ENCODE measurements around the gene TRAF3. TPM values are rescaled to one million over a fixed set of nuclear protein-coding genes. Genes with fewer than 3 reads are reported as not detected.

The TRAF3 gene
- polyA plus RNA-seq, 1 experiment = 20.1 TPM

GRCh38 chr14:102939820-102940561 lies 162.7 kb downstream of the TRAF3 start:
- no peak for DNase-seq (ENCODE audit: low read depth)
- ChIA-PET POLR2A (no interaction called here), CTCF (interaction anchor here (1.0 kb wide), 1 partner anchor 157 kb away, joined by 3 read pairs; no protein-coding TSS in a partner anchor)
- TF ChIP-seq, protein P1, sequence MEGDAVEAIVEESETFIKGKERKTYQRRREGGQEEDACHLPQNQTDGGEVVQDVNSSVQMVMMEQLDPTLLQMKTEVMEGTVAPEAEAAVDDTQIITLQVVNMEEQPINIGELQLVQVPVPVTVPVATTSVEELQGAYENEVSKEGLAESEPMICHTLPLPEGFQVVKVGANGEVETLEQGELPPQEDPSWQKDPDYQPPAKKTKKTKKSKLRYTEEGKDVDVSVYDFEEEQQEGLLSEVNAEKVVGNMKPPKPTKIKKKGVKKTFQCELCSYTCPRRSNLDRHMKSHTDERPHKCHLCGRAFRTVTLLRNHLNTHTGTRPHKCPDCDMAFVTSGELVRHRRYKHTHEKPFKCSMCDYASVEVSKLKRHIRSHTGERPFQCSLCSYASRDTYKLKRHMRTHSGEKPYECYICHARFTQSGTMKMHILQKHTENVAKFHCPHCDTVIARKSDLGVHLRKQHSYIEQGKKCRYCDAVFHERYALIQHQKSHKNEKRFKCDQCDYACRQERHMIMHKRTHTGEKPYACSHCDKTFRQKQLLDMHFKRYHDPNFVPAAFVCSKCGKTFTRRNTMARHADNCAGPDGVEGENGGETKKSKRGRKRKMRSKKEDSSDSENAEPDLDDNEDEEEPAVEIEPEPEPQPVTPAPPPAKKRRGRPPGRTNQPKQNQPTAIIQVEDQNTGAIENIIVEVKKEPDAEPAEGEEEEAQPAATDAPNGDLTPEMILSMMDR (IDR thresholded peaks at IDR 0.05; ENCODE audit: insufficient read depth, low read depth, low read length) = no peak
- no peak overlapping the region for H3K4me3 ChIP-seq (ENCODE audit: low read depth, low read length)
- H3K36me3 ChIP-seq (ENCODE audit: control insufficient read depth, insufficient read depth, low read length) = peaks cover 51% of the 10 kb centered on the region
- H3K27me3 ChIP-seq (ENCODE audit: control insufficient read depth, insufficient read depth, low read length) = no peaks in the 10 kb centered on the region

DNA sequence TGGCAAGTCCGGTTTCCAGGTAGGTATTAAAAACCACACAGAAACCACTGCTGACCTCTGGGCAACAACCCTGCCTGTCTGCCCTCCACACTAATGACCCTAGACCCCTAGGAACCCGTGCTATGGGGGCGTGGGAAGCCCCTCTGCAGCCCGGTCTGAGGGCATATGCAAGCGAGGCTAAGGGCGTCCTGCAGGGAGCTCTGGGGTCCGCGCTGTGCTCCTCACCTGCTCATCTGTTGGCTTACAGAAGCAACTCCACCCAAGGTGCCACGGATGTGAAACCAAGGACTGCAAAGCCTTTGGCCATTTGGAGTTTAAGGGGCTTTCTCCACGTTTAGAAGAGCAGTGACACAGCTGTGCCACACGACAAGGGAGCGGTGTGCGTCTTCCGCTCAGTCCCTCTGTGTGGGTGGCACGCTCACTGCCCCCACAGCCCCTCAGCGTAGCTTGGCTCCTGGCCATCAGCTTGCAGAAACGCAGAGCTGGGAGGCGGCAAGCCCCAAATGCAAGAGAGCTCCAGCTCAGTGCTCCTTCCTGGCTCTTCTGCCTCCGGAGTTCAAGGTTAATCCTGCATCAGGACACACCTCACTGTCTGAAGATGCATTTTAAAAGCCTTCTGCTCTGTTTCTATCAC lies 163.6 kb downstream of the TRAF3 start:
- ChIA-PET CTCF (interaction anchor here (1.0 kb wide), 1 partner anchor 158 kb away, joined by 3 read pairs; no protein-coding TSS in a partner anchor), POLR2A (no interaction called here)
- H3K36me3 ChIP-seq (ENCODE audit: control insufficient read depth, insufficient read depth, low read length) = peaks cover 59% of the 10 kb centered on the region
- DNase-seq (ENCODE audit: low read depth) = no peak
- no peak overlapping the region for H3K4me3 ChIP-seq (ENCODE audit: low read depth, low read length)
- TF ChIP-seq, protein P1 (IDR thresholded peaks at IDR 0.05; ENCODE audit: insufficient read depth, low read depth, low read length) = no peak
- no peaks in the 10 kb centered on the region for H3K27me3 ChIP-seq (ENCODE audit: control insufficient read depth, insufficient read depth, low read length)

GRCh38 chr14:102941419-102942011 lies 164.3 kb downstream of the TRAF3 start:
- no peak for DNase-seq (ENCODE audit: low read depth)
- Histone ChIP-seq H3K36me3 (ENCODE audit: control insufficient read depth, insufficient read depth, low read length) (peaks cover 62% of the 10 kb centered on the region), H3K4me3 (ENCODE audit: low read depth, low read length) (no peak overlapping the region), H3K27me3 (ENCODE audit: control insufficient read depth, insufficient read depth, low read length) (no peaks in the 10 kb centered on the region)
- POLR2A ChIA-PET = no interaction called here
- TF ChIP-seq, protein P1 (IDR thresholded peaks at IDR 0.05; ENCODE audit: insufficient read depth, low read depth, low read length) = no peak
- CTCF ChIA-PET = no interaction called here

DNA sequence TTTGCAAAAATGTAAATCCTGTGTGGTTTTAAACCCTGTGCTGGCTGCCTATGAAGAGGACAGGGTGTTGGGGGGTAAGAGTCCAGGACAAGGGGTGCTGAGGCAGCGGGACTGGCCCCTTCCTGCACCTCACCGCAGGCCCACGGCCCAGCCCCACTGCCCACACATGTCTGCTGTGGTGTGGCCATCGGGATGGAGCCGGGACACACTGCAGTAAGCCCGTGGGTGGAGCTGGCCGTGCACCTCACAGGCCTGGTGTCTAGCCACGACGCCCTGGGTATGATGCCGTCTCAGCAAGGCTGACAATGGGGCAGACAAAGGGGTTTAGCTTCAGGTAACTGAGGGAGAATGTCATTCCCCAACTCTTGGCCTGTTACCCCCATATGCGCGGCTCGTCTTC lies 164.8 kb downstream of the TRAF3 start:
- CTCF ChIA-PET = no interaction called here
- no peak overlapping the region for H3K4me3 ChIP-seq (ENCODE audit: low read depth, low read length)
- H3K27me3 ChIP-seq (ENCODE audit: control insufficient read depth, insufficient read depth, low read length) = no peaks in the 10 kb centered on the region
- TF ChIP-seq, protein P1 (IDR thresholded peaks at IDR 0.05; ENCODE audit: insufficient read depth, low read depth, low read length) = no peak
- no peak for DNase-seq (ENCODE audit: low read depth)
- H3K36me3 ChIP-seq (ENCODE audit: control insufficient read depth, insufficient read depth, low read length) = peaks cover 65% of the 10 kb centered on the region
- POLR2A ChIA-PET = no interaction called here

GRCh38 chr14:102943454-102943853 lies 166.2 kb downstream of the TRAF3 start:
- peaks cover 59% of the 10 kb centered on the region for H3K36me3 ChIP-seq (ENCODE audit: control insufficient read depth, insufficient read depth, low read length)

More at GRCh38 chr14:102943454-102943853, 166.2 kb downstream of the TRAF3 start:
- CTCF ChIA-PET = no interaction called here
- H3K27me3 ChIP-seq (ENCODE audit: control insufficient read depth, insufficient read depth, low read length) = no peaks in the 10 kb centered on the region
- TF ChIP-seq, protein P1 (IDR thresholded peaks at IDR 0.05; ENCODE audit: insufficient read depth, low read depth, low read length) = no peak
- H3K4me3 ChIP-seq (ENCODE audit: low read depth, low read length) = no peak overlapping the region
- POLR2A ChIA-PET = interaction anchor here (0.8 kb wide), 1 partner anchor 12 kb away, joined by 3 read pairs; no protein-coding TSS in a partner anchor
- no peak for DNase-seq (ENCODE audit: low read depth)

All from BJ (cell line).